H1 (cell line): ENCODE data around the gene SIK3. TPM values are rescaled to one million over a fixed set of nuclear protein-coding genes. Genes with fewer than 3 reads are reported as not detected.
"Not testable (repeated sequence)": the region's sequence is repeated elsewhere in the genome, so short reads cannot be mapped to it uniquely, and the experiment has no call there.

Source experiments
- CTCF ChIA-PET: fragments of 300-600 bp; sonication (Branson Sonifier 250); formaldehyde crosslinking; loops from one replicate; lab custom pipeline; 2021; ENCODE audit not compliant: partially characterized antibody; lab: Charles Lee
- POLR2A ChIA-PET: fragments of 300-600 bp; sonication (Branson Sonifier 250); formaldehyde crosslinking; loops from one replicate; lab custom pipeline; 2021; ENCODE audit warnings: inconsistent platforms; ENCODE audit not compliant: partially characterized antibody; lab: Charles Lee
- DNase-seq, 2 experiments: peaks; one replicate each; pipeline versions ENCODE4 v3.0.0 to v3.0.0-alpha.2; 2010 to 2022; ENCODE audit warnings: low spot score in 2 of 2, low read depth in 1 of 2, mixed read lengths in 1 of 2
- FAIRE-seq: peaks from 2 replicates; lab custom pipeline; 2011; peaks lifted over from hg19 to GRCh38; lab: Jason Lieb, UNC
- H2AFZ ChIP-seq: 2 replicates; pipeline ENCODE4 v1.8.1; 2012; ENCODE audit warnings: low read length, inconsistent platforms
- H2AK5ac ChIP-seq: 2 replicates; pipeline ENCODE4 v1.6.1; 2013; ENCODE audit warnings: low read depth, low read length
- H2BK120ac ChIP-seq: replicated peaks from 2 replicates; pipeline ENCODE3; 2013; ENCODE audit warnings: low read depth, low read length, inconsistent platforms
- H2BK12ac ChIP-seq: 2 replicates; pipeline ENCODE4 v1.6.1; 2013; ENCODE audit warnings: low read depth, low read length
- H2BK15ac ChIP-seq: 2 replicates; pipeline ENCODE4 v1.6.1; 2013; ENCODE audit warnings: low read length
- H2BK20ac ChIP-seq: 2 replicates; pipeline ENCODE4 v1.6.1; 2013; ENCODE audit warnings: low read length
- H2BK5ac ChIP-seq: 2 replicates; pipeline ENCODE4 v1.6.1; 2013; ENCODE audit warnings: low read depth, low read length
- H3K14ac ChIP-seq: 2 replicates; pipeline ENCODE4 v1.6.1; 2013; ENCODE audit warnings: inconsistent platforms; ENCODE audit not compliant: insufficient read length
- H3K18ac ChIP-seq: 2 replicates; pipeline ENCODE4 v1.6.1; 2013; ENCODE audit warnings: low read length; ENCODE audit errors: extremely low read depth
- H3K23ac ChIP-seq: 2 replicates; pipeline ENCODE4 v1.6.1; 2013; ENCODE audit warnings: inconsistent platforms; ENCODE audit not compliant: insufficient read length
- H3K23me2 ChIP-seq: 2 replicates; pipeline ENCODE4 v1.6.1; 2013; ENCODE audit warnings: low read depth, low read length
- H3K27ac ChIP-seq: 2 replicates; pipeline ENCODE4 v1.6.1; 2011; ENCODE audit warnings: low read depth, low read length, inconsistent platforms
- H3K27me3 ChIP-seq, 4 experiments: replicated peaks in 1 of 4; 1 replicate in 1 of 4; 2 replicates in 3 of 4; pipeline versions ENCODE4 v1.6.1 to v1.8.1; 2011 to 2013; ENCODE audit warnings: low read length in 3 of 4, mild to moderate bottlenecking in 3 of 4, inconsistent platforms in 2 of 4, mixed read lengths in 2 of 4, moderate library complexity in 1 of 4; ENCODE audit not compliant: control insufficient read depth in 3 of 4, insufficient read depth in 3 of 4; ENCODE audit errors: extremely low read depth in 1 of 4
- H3K36me3 ChIP-seq, 4 experiments: 2 replicates each; pipeline versions ENCODE4 v1.6.1 to v1.8.1; 2011 to 2013; ENCODE audit warnings: mild to moderate bottlenecking in 4 of 4, low read length in 3 of 4, moderate library complexity in 2 of 4, control low read depth in 1 of 4, inconsistent platforms in 1 of 4; ENCODE audit not compliant: insufficient read depth in 4 of 4, control insufficient read depth in 2 of 4
- H3K4ac ChIP-seq: replicated peaks from 2 replicates; pipeline ENCODE3; 2013; ENCODE audit warnings: low read length, low read depth, mixed read lengths, inconsistent platforms; ENCODE audit not compliant: insufficient read length
- H3K4me1 ChIP-seq, 4 experiments: replicated peaks in 1 of 4; 1 replicate in 1 of 4; 2 replicates in 3 of 4; pipeline versions ENCODE4 v1.6.1 to v1.8.1; 2011 to 2013; ENCODE audit warnings: low read length in 3 of 4, inconsistent platforms in 2 of 4, mixed read lengths in 1 of 4; ENCODE audit not compliant: insufficient read depth in 4 of 4, control insufficient read depth in 3 of 4
- H3K4me2 ChIP-seq, 2 experiments: 2 replicates each; pipeline versions ENCODE4 v1.6.1 to v1.8.1; 2011 to 2013; ENCODE audit warnings: low read depth in 2 of 2, low read length in 2 of 2, control low read depth in 1 of 2, inconsistent platforms in 1 of 2, mild to moderate bottlenecking in 1 of 2; ENCODE audit not compliant: insufficient read depth in 1 of 2
- H3K4me3 ChIP-seq, 4 experiments: fragments of 200-600, 300-600 bp in 1 of 4; sonication (generic), shearing (Covaris generic), sonication (Bioruptor Twin) in 1 of 4; 2 replicates each; pipeline versions ENCODE4 v1.5.1 to v1.8.1; 2011 to 2016; ENCODE audit warnings: low read length in 4 of 4, low read depth in 3 of 4, control low read depth in 2 of 4, inconsistent platforms in 2 of 4, mild to moderate bottlenecking in 2 of 4, mixed read lengths in 1 of 4, moderate library complexity in 1 of 4; ENCODE audit not compliant: insufficient read depth in 2 of 4; ENCODE audit errors: extremely low read depth in 1 of 4
- H3K56ac ChIP-seq: replicated peaks from 2 replicates; pipeline ENCODE3; 2013; ENCODE audit warnings: low read depth, mild to moderate bottlenecking, mixed read lengths, low read length, inconsistent platforms; ENCODE audit not compliant: insufficient read length
- H3K79me1 ChIP-seq: 2 replicates; pipeline ENCODE4 v1.6.1; 2013; ENCODE audit warnings: low read depth, low read length, control low read depth
- H3K79me2 ChIP-seq, 2 experiments: 2 replicates each; pipeline versions ENCODE4 v1.6.1 to v1.8.1; 2012 to 2013; ENCODE audit warnings: low read length in 2 of 2, mild to moderate bottlenecking in 2 of 2, inconsistent platforms in 1 of 2; ENCODE audit not compliant: insufficient read depth in 2 of 2, control insufficient read depth in 1 of 2
- H3K9ac ChIP-seq, 4 experiments: replicated peaks in 1 of 4; 1 replicate in 1 of 4; 2 replicates in 3 of 4; pipeline versions ENCODE4 v1.6.1 to v1.8.1; 2011 to 2013; ENCODE audit warnings: low read depth in 3 of 4, low read length in 3 of 4, control low read depth in 2 of 4, mild to moderate bottlenecking in 2 of 4, moderate library complexity in 2 of 4, inconsistent platforms in 1 of 4; ENCODE audit errors: extremely low read depth in 1 of 4
- H3K9me3 ChIP-seq, 2 experiments: 2 replicates each; pipeline versions ENCODE4 v1.6.1 to v1.8.1; 2012 to 2013; ENCODE audit warnings: mild to moderate bottlenecking in 2 of 2, moderate library complexity in 2 of 2, control low read depth in 1 of 2, inconsistent platforms in 1 of 2, low read depth in 1 of 2, low read length in 1 of 2, mixed read lengths in 1 of 2; ENCODE audit not compliant: insufficient read depth in 2 of 2
- H4K20me1 ChIP-seq, 2 experiments: replicated peaks in 1 of 2; 2 replicates each; pipeline versions ENCODE3 to v1.8.1; 2011 to 2013; ENCODE audit warnings: inconsistent platforms in 2 of 2, low read length in 2 of 2, mild to moderate bottlenecking in 1 of 2; ENCODE audit not compliant: insufficient read depth in 2 of 2, control insufficient read depth in 1 of 2
- H4K5ac ChIP-seq: 2 replicates; pipeline ENCODE4 v1.6.1; 2013; ENCODE audit warnings: low read length, low read depth, mixed read lengths, inconsistent platforms; ENCODE audit not compliant: insufficient read length
- H4K8ac ChIP-seq: 2 replicates; pipeline ENCODE4 v1.8.0; 2013; ENCODE audit warnings: mild to moderate bottlenecking, moderate library complexity, low read length, inconsistent platforms; ENCODE audit not compliant: insufficient read depth; ENCODE audit errors: extremely low read depth
- H4K91ac ChIP-seq: replicated peaks from 2 replicates; pipeline ENCODE3; 2013; ENCODE audit warnings: low read length, mixed read lengths, inconsistent platforms; ENCODE audit not compliant: insufficient read length
- GABPA ChIP-seq: IDR thresholded peaks from 2 replicates; pipeline ENCODE4 v1.6.1; 2011; ENCODE audit warnings: mild to moderate bottlenecking, low read length, moderate library complexity, borderline replicate concordance; ENCODE audit not compliant: insufficient read depth
- GTF2F1 ChIP-seq: IDR thresholded peaks from 2 replicates; pipeline ENCODE4 v1.6.1; 2012; ENCODE audit warnings: low read depth, low read length, improper control_type of control experiment, borderline replicate concordance
- SIX5 ChIP-seq: IDR thresholded peaks from 2 replicates; pipeline ENCODE4 v1.6.1; 2011; ENCODE audit warnings: mild to moderate bottlenecking, low read depth, low read length
- SRF ChIP-seq: IDR thresholded peaks from 2 replicates; pipeline ENCODE4 v1.6.1; 2011; ENCODE audit warnings: mild to moderate bottlenecking, low read depth, low read length, moderate library complexity
- WGBS, 2 experiments: shearing (Covaris generic) in 1 of 2; methylation state at CpG; one replicate each; pipeline versions ENCODE4 v1.1.6 to v1.1.7; 2013 to 2015; ENCODE audit warnings: low lambda C conversion rate in 2 of 2, mixed read lengths in 2 of 2, inconsistent platforms in 1 of 2, low coverage in 1 of 2, missing lambda C conversion rate in 1 of 2; ENCODE audit not compliant: insufficient replicate concordance in 2 of 2, insufficient coverage in 1 of 2, insufficient read length in 1 of 2; ENCODE audit errors: extremely low coverage in 1 of 2, missing lambda C conversion rate in 1 of 2; 5-methylcytosine and 5-hydroxymethylcytosine counted together
- polyA plus RNA-seq, 7 experiments: library from polyadenylated mRNA; depleted of rRNA in 3 of 7; stranded (reverse) in 5 of 7; unstranded in 2 of 7; fragments of >200 nt in 5 of 7; fragments of 200-250 nt in 2 of 7; gene quantifications; 1 replicate in 5 of 7; 2 replicates in 1 of 7; 4 replicates in 1 of 7; pipeline versions ENCODE4 v1.2.1 to v1.2.3, GENCODE V29; 2011 to 2013; ENCODE audit warnings: missing spikeins in 2 of 7, mixed read lengths in 2 of 7
- total RNA-seq: library from RNA; stranded (reverse); fragmentation: NEBNext Ultra II Directional; extraction: Animal tissue kit (Norgen Biotek cat#: 25700); gene quantifications from 2 replicates; pipeline ENCODE4 v1.2.1, GENCODE V29; 2021

The SIK3 gene
- total and polyA plus RNA-seq, 2 of the 8 experiments (the other 6 are each of a cell fraction or from before 2014, with no cell fraction given): 19.9 to 32.1 TPM

- TF ChIP-seq GABPA (no peak), GTF2F1 (no peak), SRF (no peak), SIX5 (no peak)
- TF ChIP-seq, all 59 proteins: peak for 0
Observed at GRCh38 chr11:117117681-117118080, 19.5 kb upstream of the SIK3 start (continued).

- H4K91ac ChIP-seq, H3K9me3 ChIP-seq, H3K56ac ChIP-seq, H2BK20ac ChIP-seq, H3K4ac ChIP-seq, H2BK15ac ChIP-seq, H3K14ac ChIP-seq, H3K4me3 ChIP-seq, H3K36me3 ChIP-seq, H3K4me1 ChIP-seq, H4K8ac ChIP-seq, H3K79me1 ChIP-seq, POLR2A ChIA-PET, CTCF ChIA-PET, H3K23me2 ChIP-seq, H2BK120ac ChIP-seq, H2BK12ac ChIP-seq, DNase-seq, H2AFZ ChIP-seq, H3K9ac ChIP-seq, H4K20me1 ChIP-seq, H2AK5ac ChIP-seq, H3K4me2 ChIP-seq, H2BK5ac ChIP-seq, H4K5ac ChIP-seq, H3K18ac ChIP-seq, FAIRE-seq, H3K27me3 ChIP-seq, H3K27ac ChIP-seq, H3K23ac ChIP-seq, H3K79me2 ChIP-seq: not testable (repeated sequence)
- 62% methylated on average over 1 of the region's 1 CpG; no CpG with 5 or more reads in 1 of the 2 experiments for WGBS, 2 experiments
Observed at GRCh38 chr11:117112939-117113338, 14.7 kb upstream of the SIK3 start.
